A549 (cell line): ENCODE measurements around the gene PLCB1.

ENCODE experiments used
- EP300 ChIP-seq, 2 experiments: fragments of >200 bp; sonication (Bioruptor Twin); formaldehyde crosslinking; IDR thresholded peaks; 2 replicates in 1 of 2; 3 replicates in 1 of 2; pipeline ENCODE4 v1.6.1; 2016 to 2017
- HDAC2 ChIP-seq: fragments of 200-600 bp; sonication (generic); IDR thresholded peaks from 2 replicates; pipeline ENCODE4 v1.6.1; 2016
- POLR2A ChIP-seq: IDR thresholded peaks from 2 replicates; pipeline ENCODE4 v1.6.1; 2012; ENCODE audit warnings: mild to moderate bottlenecking, low read length
- TF ChIP-seq, protein P1 (sequence below): fragments of >200 bp; sonication (Bioruptor Twin); formaldehyde crosslinking; IDR thresholded peaks from 3 replicates; pipeline ENCODE4 v1.5.1; 2016

GRCh38 chr20:8447262-8448120 lies 315.4 kb downstream of the PLCB1 start:
- TF ChIP-seq EP300 (IDR thresholded peaks at IDR 0.05) (no peak), HDAC2 (no peak), POLR2A (no peak)
- TF ChIP-seq, protein P1, sequence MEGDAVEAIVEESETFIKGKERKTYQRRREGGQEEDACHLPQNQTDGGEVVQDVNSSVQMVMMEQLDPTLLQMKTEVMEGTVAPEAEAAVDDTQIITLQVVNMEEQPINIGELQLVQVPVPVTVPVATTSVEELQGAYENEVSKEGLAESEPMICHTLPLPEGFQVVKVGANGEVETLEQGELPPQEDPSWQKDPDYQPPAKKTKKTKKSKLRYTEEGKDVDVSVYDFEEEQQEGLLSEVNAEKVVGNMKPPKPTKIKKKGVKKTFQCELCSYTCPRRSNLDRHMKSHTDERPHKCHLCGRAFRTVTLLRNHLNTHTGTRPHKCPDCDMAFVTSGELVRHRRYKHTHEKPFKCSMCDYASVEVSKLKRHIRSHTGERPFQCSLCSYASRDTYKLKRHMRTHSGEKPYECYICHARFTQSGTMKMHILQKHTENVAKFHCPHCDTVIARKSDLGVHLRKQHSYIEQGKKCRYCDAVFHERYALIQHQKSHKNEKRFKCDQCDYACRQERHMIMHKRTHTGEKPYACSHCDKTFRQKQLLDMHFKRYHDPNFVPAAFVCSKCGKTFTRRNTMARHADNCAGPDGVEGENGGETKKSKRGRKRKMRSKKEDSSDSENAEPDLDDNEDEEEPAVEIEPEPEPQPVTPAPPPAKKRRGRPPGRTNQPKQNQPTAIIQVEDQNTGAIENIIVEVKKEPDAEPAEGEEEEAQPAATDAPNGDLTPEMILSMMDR: no peak
